Skeletal muscle tissue (tissue), 4 donors: ENCODE data around the gene KTN1. TPM values are rescaled to one million over a fixed set of nuclear protein-coding genes. Genes with fewer than 3 reads are reported as not detected.

Experiments
- H3K27ac ChIP-seq: one replicate; pipeline ENCODE4 v1.7.0; 2013; ENCODE audit warnings: mild to moderate bottlenecking, low read depth, low read length, inconsistent platforms
- H3K27me3 ChIP-seq, 3 donors: one replicate each; pipeline ENCODE4 v1.7.0; 2013; ENCODE audit warnings: low read length in 3 of 3; ENCODE audit not compliant: control insufficient read depth in 3 of 3, insufficient read depth in 3 of 3
- H3K36me3 ChIP-seq, 3 donors: one replicate each; pipeline ENCODE4 v1.7.0; 2013; ENCODE audit warnings: low read length in 3 of 3; ENCODE audit not compliant: control insufficient read depth in 3 of 3, insufficient read depth in 3 of 3
- H3K4me1 ChIP-seq, 3 donors: one replicate each; pipeline ENCODE4 v1.7.0; 2013; ENCODE audit warnings: low read length in 3 of 3, mild to moderate bottlenecking in 3 of 3; ENCODE audit not compliant: control insufficient read depth in 3 of 3, insufficient read depth in 3 of 3
- H3K4me3 ChIP-seq, 3 donors: one replicate each; pipeline ENCODE4 v1.7.0; 2013; ENCODE audit warnings: low read length in 3 of 3
- H3K9ac ChIP-seq, 3 donors: one replicate each; pipeline ENCODE4 v1.7.0; 2013; ENCODE audit warnings: low read length in 3 of 3, mild to moderate bottlenecking in 3 of 3, moderate library complexity in 2 of 3, low read depth in 1 of 3
- H3K9me3 ChIP-seq, 3 donors: one replicate each; pipeline ENCODE4 v1.7.0; 2013; ENCODE audit warnings: low read length in 3 of 3; ENCODE audit not compliant: control insufficient read depth in 3 of 3
- total RNA-seq: library from RNA; depleted of rRNA; stranded (reverse); fragments of >200 nt; gene quantifications from one replicate; pipeline ENCODE4 v1.2.3, GENCODE V29; 2014
- donor health status: Osteomylitis.

The KTN1 gene
- total RNA-seq, 1 donor from 2014 or later = 72.0 TPM

DNA sequence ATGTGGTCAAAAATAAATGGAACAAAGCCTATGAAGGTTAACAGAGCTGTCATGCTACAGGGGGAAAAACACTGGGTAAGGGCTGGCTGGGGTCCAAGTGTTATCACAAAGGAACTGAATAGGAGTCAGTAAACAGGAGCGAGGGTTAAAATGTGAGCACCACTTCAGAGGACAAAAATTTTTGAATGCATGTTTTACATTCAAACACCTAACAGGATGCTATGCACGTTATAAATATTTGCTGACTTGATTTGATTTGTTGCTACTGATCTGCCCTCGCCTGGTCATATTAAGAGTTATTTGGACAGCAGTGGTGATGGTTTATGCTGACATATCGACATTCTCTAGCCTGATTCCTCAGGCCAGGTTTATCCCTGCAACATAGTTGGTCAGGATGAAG lies 7.4 kb upstream of the KTN1 start:
- Histone ChIP-seq H3K9me3 (no peaks in the 10 kb centered on the region), H3K4me1 (no peaks in the 10 kb centered on the region), H3K27ac (no peak overlapping the region), H3K36me3 (no peaks in the 10 kb centered on the region), H3K9ac (no peak overlapping the region), H3K27me3 (no peaks in the 10 kb centered on the region), H3K4me3 (no peak overlapping the region)

DNA sequence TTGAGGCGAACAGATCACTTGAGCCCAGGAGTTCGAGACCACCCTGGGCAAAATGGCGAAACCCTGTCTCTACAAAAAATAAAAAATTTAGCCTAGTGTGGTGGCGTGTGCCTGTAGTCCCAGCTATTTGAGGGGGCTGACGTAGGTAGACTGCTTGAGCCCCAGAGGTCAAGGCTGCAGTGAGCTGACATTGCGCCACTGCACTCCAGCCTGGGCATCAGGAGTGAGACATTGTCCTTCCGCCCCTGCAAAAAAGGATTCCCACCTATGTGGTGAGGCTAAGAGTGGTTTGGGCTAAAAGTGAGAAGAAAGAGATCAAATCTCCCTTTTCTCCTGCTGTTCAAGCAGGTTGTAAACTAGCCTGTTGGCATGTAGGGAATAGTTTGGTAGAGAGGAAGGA lies 5.0 kb upstream of the KTN1 start:
- H3K9ac ChIP-seq = no peak overlapping the region
- H3K4me1 ChIP-seq = peaks cover 0 to 6% (median 2%) of the 10 kb centered on the region in 3 donors
- H3K27me3 ChIP-seq = no peaks in the 10 kb centered on the region
- H3K36me3 ChIP-seq = no peaks in the 10 kb centered on the region
- H3K9me3 ChIP-seq = no peaks in the 10 kb centered on the region
- H3K4me3 ChIP-seq = no peak overlapping the region
- no peak overlapping the region for H3K27ac ChIP-seq

DNA sequence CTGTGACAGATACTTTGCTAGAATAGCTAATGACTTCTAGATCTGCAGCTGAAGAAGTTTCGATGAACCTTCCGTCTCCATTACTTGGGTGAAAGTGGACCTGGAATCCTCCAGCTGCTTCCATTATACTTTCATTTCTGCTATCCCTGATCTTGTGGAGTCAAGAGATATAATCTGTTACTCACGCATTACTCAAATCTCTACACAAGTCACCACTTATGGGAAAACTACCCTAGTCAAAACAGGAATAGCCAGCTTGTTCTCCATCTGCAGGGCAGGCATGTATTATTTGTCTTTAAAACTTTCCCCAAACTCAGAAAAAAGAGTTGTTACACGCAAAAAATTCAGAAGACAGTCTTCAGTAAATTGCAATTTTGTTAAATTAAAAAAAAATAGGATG lies 2.8 kb upstream of the KTN1 start:
- H3K9ac ChIP-seq = no peak overlapping the region
- H3K9me3 ChIP-seq = no peaks in the 10 kb centered on the region
- no peaks in the 10 kb centered on the region for H3K27me3 ChIP-seq
- H3K4me1 ChIP-seq = peaks cover 4 to 16% (median 8%) of the 10 kb centered on the region in 3 donors
- no peak overlapping the region for H3K27ac ChIP-seq
- H3K36me3 ChIP-seq = no peaks in the 10 kb centered on the region
- no peak overlapping the region for H3K4me3 ChIP-seq

DNA sequence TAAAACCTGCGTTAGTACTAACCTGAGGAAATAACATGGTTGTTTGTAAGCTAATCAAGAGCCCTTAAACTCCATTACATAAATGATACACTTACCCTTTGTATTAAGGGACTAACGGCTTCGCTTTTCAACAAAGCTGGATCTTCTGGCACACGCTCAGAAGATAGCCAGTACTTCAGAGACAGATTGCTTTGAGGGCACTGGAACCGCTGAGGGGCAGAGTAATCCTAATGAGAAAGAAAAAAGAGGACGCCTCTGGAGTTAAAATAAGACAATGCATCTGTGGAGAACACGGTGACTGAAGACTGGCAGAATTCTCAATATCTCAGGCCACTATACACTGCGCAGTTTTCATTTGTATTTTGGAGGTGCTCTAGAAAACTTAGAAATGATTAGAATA lies 1.5 kb upstream of the KTN1 start:
- Histone ChIP-seq H3K27ac (peak overlapping the region; percentile 91), H3K9ac (peak overlapping the region in 2 of 3 donors; percentile 83 to 85), H3K9me3 (no peaks in the 10 kb centered on the region), H3K4me1 (peaks cover 13 to 26% (median 18%) of the 10 kb centered on the region in 3 donors), H3K36me3 (no peaks in the 10 kb centered on the region), H3K4me3 (peak overlapping the region in 2 of 3 donors; percentile 84 to 88), H3K27me3 (no peaks in the 10 kb centered on the region)

DNA sequence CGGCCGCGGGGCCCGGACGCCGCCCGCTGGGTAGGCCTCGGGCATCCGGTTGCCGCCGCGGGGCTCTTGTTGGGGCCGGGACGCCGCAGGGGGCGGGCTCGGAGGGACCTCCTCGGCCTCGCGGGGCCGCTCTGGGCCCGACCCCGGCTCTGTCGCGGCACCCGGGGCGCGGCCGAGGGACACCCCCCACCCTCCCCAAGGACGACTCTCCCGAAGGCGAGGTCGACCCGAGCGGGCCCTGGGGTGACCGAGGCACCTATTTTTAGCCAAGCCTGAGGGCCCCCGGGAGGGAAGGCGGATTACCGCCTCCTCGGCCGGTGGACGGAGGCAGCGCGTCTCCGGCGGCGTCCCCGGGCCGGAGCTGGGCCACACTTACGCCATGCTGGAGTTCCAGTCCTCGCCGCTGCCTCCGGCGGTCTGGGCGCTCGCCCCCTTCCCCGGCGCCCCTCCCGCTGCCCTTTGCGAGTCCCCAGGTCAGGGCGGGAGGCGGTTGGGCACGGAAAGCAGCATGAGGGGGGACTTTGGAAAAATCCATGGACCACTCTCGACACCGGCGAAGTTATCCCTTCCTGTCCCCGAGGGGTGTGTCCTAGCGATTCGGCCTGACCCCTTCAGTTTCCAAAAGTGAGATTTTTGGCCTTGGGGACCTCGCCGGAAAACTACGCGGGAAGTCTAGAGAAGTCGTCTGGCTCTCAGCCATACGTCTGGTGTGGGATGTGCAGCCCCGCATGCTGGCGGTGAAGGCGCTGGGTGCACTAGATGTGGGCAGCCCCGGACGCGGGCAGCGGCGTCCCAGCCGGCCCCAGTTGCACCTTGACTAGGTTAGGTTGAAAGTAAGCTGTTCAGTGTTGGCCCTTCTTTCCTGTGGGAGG lies 699 bp downstream of the KTN1 start:
- Histone ChIP-seq H3K4me1 (peaks cover 31 to 40% (median 34%) of the 10 kb centered on the region in 3 donors), H3K9me3 (no peaks in the 10 kb centered on the region), H3K27me3 (no peaks in the 10 kb centered on the region), H3K27ac (peak overlapping the region; percentile 98), H3K9ac (peak overlapping the region; percentile 90 to 97 (median 91)), H3K36me3 (no peaks in the 10 kb centered on the region), H3K4me3 (peak overlapping the region; percentile 82 to 91 (median 85))

DNA sequence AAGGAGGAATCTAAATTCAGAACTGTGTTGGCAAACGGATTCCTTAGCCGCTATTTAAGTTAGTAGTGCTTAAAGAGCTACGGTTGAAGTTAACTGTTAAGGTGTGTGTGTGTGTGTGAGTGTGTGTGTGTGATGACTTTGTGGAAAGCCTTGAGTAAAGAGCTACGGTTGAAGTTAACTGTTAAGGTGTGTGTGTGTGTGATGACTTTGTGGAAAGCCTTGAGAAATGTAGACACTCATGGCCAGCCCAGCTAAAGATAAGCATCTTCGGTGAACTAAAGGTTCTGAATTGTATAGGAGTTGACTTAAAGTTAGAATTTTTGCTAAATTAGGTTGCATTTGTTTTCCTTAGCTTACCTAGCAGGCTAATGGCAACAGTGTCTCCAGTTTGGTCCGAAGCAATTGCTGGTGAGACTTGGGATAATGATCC lies 1.4 kb downstream of the KTN1 start:
- Histone ChIP-seq H3K9ac (peak overlapping the region; percentile 90 to 97 (median 91)), H3K27ac (peak overlapping the region; percentile 98), H3K4me1 (peaks cover 37 to 46% (median 40%) of the 10 kb centered on the region in 3 donors)

DNA sequence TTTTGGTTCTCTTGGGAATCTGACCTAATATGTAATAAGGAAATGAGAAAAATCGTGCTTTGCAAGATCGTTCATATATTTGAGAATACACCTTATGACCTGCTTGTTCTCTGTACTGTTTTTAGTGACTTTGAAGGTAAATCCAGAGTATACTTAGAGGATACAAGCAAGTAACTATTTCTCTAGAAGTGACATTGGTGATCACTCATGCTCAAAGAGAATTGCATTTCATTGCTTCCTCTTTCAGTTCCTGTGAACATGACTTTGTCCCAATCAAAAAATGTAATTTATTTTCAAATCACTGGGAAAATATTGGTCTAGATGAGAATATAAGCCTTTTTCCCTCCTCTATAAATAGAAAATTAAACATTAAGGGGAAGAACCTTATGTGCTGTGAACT lies 2.7 kb downstream of the KTN1 start:
- H3K9me3 ChIP-seq = no peaks in the 10 kb centered on the region
- H3K4me1 ChIP-seq = peaks cover 47 to 60% (median 53%) of the 10 kb centered on the region in 3 donors
- peak overlapping the region; percentile 98 for H3K27ac ChIP-seq
- no peaks in the 10 kb centered on the region for H3K36me3 ChIP-seq
- peak overlapping the region in 2 of 3 donors; percentile 17 to 57 for H3K4me3 ChIP-seq
- no peaks in the 10 kb centered on the region for H3K27me3 ChIP-seq
- peak overlapping the region; percentile 75 to 97 (median 91) for H3K9ac ChIP-seq

More for the DNA sequence above, 1.4 kb downstream of the KTN1 start:
- Histone ChIP-seq H3K9me3 (no peaks in the 10 kb centered on the region), H3K27me3 (no peaks in the 10 kb centered on the region), H3K36me3 (no peaks in the 10 kb centered on the region), H3K4me3 (peak overlapping the region; percentile 82 to 91 (median 85))

DNA sequence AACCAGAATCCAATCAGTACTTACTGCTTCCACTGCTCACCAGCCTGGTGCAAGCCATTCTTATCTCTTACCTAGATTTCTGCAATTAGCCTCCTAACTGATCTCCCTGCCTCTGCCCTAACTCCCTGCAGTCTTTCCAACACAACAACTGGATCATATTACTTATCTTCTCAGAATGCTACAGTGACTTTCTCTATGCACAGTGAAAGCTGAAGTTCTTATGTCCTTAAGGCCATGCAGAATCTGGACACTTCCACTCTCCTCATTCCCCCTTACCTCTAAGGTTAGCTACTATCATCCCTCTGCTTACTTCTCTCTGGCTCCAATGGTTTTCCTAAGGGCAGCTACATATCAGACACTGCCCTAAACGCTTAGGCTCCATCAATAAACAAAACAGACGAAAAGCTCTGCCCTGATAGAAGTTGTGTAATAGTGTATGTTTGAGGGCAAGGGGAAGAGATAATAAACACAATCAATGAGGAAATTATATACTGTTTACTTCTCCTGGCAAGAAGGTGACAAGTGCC lies 4.0 kb downstream of the KTN1 start:
- peak overlapping the region; percentile 4 to 42 (median 35) for H3K4me3 ChIP-seq

DNA sequence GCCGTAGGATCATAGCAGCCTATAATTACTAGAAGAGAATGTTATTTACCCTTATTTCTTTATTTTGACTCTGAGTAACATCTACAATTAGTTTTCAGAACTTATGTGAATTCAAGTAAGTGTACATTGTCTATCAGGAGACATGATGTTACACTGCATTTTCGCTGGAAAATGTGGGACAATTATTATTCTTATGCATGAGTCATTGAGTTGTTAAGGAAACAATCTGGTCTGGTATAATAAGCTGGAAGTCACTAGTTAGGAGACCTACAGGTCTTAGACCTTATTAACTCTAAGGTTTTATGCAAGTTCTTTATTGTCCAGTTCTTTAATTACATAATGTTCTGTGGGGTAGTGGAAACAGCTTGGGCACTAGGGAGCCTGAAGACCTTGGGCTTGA lies 5.8 kb downstream of the KTN1 start:
- Histone ChIP-seq H3K4me3 (no peak overlapping the region), H3K4me1 (peaks cover 56 to 69% (median 65%) of the 10 kb centered on the region in 3 donors), H3K27ac (peak overlapping the region; percentile 26), H3K9me3 (no peaks in the 10 kb centered on the region), H3K9ac (no peak overlapping the region), H3K36me3 (no peaks in the 10 kb centered on the region), H3K27me3 (no peaks in the 10 kb centered on the region)

More for the DNA sequence above, 4.0 kb downstream of the KTN1 start:
- H3K9me3 ChIP-seq = no peaks in the 10 kb centered on the region
- H3K27ac ChIP-seq = peak overlapping the region; percentile 98
- no peaks in the 10 kb centered on the region for H3K27me3 ChIP-seq
- H3K36me3 ChIP-seq = no peaks in the 10 kb centered on the region
- peak overlapping the region; percentile 10 to 97 (median 91) for H3K9ac ChIP-seq
- peaks cover 52 to 66% (median 61%) of the 10 kb centered on the region in 3 donors for H3K4me1 ChIP-seq

DNA sequence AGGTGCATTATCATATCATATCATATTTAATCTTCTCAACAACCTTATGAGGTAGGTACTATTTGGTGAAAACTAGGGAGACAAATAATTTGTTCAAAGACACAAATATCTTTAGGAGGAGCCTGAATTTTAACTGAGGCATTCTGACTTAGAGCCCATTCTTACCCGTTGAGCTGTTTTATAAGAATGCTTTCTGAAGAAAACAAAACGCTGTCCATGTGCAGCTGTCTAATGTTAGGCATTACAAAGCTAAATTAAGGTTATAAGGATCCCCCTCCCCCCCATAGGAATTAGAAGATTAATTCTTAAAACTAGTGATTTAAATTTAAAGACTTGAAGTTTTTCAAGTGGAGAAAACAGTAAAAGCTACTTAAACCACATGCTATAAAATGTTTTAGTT lies 6.4 kb downstream of the KTN1 start:
- Histone ChIP-seq H3K4me1 (peaks cover 56 to 67% (median 61%) of the 10 kb centered on the region in 3 donors), H3K36me3 (no peaks in the 10 kb centered on the region), H3K4me3 (no peak overlapping the region), H3K27me3 (no peaks in the 10 kb centered on the region), H3K9ac (no peak overlapping the region), H3K27ac (peak overlapping the region; percentile 26), H3K9me3 (no peaks in the 10 kb centered on the region)
